Activated CD4-positive, alpha-beta memory T cell treated with anti-CD3 and anti-CD28 coated beads, Interleukin-2, amount 10 ng/mL, durations not matched to agents 7 days and 5 days (primary cell): Measurements from ENCODE around the gene FARP2. TPM values are rescaled to one million over a fixed set of nuclear protein-coding genes. Genes with fewer than 3 reads are reported as not detected.
"Not testable (repeated sequence)": the region's sequence is repeated elsewhere in the genome, so short reads cannot be mapped to it uniquely, and the experiment has no call there.

Experiments used
- CTCF ChIA-PET: fragments of 350-600 bp; sonication (Branson Sonifier 250); formaldehyde crosslinking; loops from one replicate; lab custom pipeline; 2021; ENCODE audit warnings: antibody characterized with exemption, inconsistent platforms; lab: Charles Lee
- POLR2A ChIA-PET: fragments of 350-600 bp; sonication (Branson Sonifier 250); formaldehyde crosslinking; loops from one replicate; lab custom pipeline; 2021; ENCODE audit warnings: antibody characterized with exemption; lab: Charles Lee
- DNase-seq: peaks from one replicate; pipeline ENCODE4 v3.0.0-alpha.2; 2020
- H3K27ac Mint-ChIP-seq: one replicate; pipeline ENCODE4 v1.8.0; 2021; ENCODE audit warnings: mild to moderate bottlenecking, mixed read lengths
- H3K27me3 Mint-ChIP-seq: one replicate; pipeline ENCODE4 v1.8.0; 2021; ENCODE audit warnings: mixed read lengths
- H3K36me3 Mint-ChIP-seq: one replicate; pipeline ENCODE4 v1.8.0; 2021; ENCODE audit warnings: low read depth, mixed read lengths
- H3K4me1 Mint-ChIP-seq: one replicate; pipeline ENCODE4 v1.8.0; 2021; ENCODE audit warnings: mixed read lengths
- H3K4me3 Mint-ChIP-seq: one replicate; pipeline ENCODE4 v1.8.0; 2021; ENCODE audit warnings: mild to moderate bottlenecking, mixed read lengths
- H3K9me3 Mint-ChIP-seq: one replicate; pipeline ENCODE4 v1.8.0; 2021; ENCODE audit warnings: mixed read lengths
- total RNA-seq, 2 experiments: library from RNA; stranded (reverse); gene quantifications; one replicate each; pipeline ENCODE4 v1.2.3, GENCODE V29; 2021

FARP2 gene
- total RNA-seq, 2 experiments from 2014 or later, result 14.1 to 15.0 TPM

DNA sequence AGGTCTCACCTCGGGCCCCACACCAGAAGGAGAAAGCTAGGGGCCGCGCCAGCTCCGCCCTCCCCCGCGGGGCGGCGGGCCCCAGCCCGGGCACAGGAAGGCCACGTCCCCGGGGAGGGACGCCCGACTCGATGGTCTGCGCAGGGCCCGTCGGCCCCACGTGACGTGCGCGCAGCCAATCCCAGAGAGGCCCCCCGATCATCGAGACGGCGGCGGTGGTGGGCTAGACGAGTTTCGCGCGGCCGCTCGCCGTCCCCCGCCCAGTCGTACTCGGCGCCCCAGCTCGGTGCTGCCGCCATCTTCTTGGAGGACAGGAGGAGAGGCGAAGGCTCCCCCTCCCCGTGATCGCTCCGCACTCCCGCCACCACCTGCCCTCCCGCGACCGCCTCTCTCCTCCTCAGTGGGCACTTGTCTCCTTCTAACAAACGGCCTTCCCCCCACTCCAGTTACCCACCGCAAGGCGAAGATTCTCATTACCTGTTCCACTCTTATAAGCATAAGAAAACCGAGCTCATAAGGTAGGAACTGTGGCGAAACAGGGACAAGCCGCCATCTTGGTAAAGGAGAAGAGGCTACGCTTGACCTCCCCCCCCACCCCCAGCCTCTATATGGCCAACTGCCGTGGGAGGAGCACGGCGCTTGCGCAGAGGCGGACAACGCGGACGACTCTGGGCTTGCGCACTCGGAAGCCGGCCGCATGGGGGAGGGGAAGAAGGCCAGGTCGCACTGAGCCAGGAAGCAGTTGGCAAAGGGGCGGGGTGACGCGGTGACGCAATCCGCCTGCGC lies 40.8 kb upstream of the FARP2 start, which contains the start of gene HDLBP:
TSS of gene HDLBP (minus strand) at position 580 of the 786 bp plus-strand sequence. CDS start 48,803 bp downstream, outside the sequence.
- Mint-ChIP-seq H3K4me3 (peak within 1 kb of the TSS; percentile 100), H3K27me3 (no peaks in the 10 kb centered on the region), H3K4me1 (peaks cover 69% of the 10 kb centered on the region), H3K9me3 (no peaks in the 10 kb centered on the region), H3K27ac (peak within 1 kb of the TSS; percentile 100), H3K36me3 (peaks cover 37% of the 10 kb centered on the region)
- ChIA-PET POLR2A (interaction anchor here (0.6 to 4.1 kb wide), 41 partner anchors 9 to 754 kb away, joined by 3 to 52 read pairs (median 4); partner anchors contain the start of genes ATG4B, D2HGDH, DTYMK and ING5), CTCF (interaction anchor here (1.0 to 1.7 kb wide), 4 partner anchors 23 to 387 kb away, joined by 3 read pairs; partner anchors contain the start of gene ING5)
- peak; percentile 100 for DNase-seq

DNA sequence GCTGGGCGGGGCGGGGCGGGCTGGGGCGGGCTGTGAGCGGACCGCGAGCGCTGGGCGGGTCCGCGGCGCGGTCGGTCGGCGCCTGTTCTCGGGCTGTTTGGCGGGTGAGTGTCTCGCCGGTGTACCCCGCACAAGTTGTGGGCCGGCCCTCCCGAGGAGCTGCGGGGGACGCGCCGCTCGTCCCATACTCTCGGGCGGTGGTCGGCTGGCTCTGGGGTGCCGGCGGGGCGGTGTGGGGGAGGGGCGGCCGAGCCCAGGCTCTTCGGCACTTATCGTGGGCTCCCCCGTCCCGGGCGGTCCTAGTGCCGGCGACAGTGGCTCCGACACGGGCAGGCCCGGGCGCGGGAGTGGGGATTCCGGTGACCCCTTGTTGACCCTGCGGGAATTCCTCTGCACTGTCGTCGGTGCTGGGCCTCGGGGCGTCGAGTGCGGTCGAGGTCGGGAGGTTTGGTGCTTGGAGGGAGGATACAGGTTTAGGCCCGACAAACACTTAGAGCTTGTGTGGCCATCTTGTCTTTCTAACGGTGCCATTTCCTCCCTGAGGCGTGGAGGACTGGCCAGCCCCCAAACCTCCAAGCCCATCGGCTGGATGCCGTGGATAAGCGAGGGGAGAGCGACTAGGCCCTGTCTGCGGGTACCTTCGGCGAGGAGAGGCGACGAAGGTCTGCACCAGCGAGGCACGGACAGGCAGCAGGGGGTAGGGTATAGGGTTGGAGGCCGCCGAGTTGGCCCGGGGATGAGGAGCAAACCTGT lies 40.0 kb upstream of the FARP2 start, which contains the start of gene SEPTIN2:
TSS of gene SEPTIN2 (plus strand) at position 47 of the 753 bp plus-strand sequence. CDS start 8,308 bp downstream, outside the sequence.
- CTCF ChIA-PET, result interaction anchor here (0.9 to 1.7 kb wide), 4 partner anchors 27 to 750 kb away, joined by 3 read pairs; partner anchors contain the start of gene ING5

GRCh38 chr2:241316825-241317224 lies 39.3 kb upstream of the FARP2 start:
- no peaks in the 10 kb centered on the region for H3K27me3 Mint-ChIP-seq
- CTCF ChIA-PET, result interaction anchor here (0.9 to 1.7 kb wide), 2 partner anchors 385 to 751 kb away, joined by 3 read pairs; partner anchors contain the start of gene ING5
- H3K4me1 Mint-ChIP-seq, result peaks cover 70% of the 10 kb centered on the region
- no peaks in the 10 kb centered on the region for H3K9me3 Mint-ChIP-seq
- peak overlapping the region; percentile 100 for H3K27ac Mint-ChIP-seq
- H3K4me3 Mint-ChIP-seq, result peak overlapping the region; percentile 100
- POLR2A ChIA-PET, result interaction anchor here (0.6 to 4.1 kb wide), 22 partner anchors 8 to 695 kb away, joined by 3 to 52 read pairs (median 5); partner anchors contain the start of genes DTYMK, ING5 and MTERF4
- H3K36me3 Mint-ChIP-seq, result peaks cover 50% of the 10 kb centered on the region
- no peak for DNase-seq

More for the DNA sequence above, 40.0 kb upstream of the FARP2 start, which contains the start of gene SEPTIN2:
- DNase-seq, result peak; percentile 83
- POLR2A ChIA-PET, result interaction anchor here (0.6 to 4.1 kb wide), 30 partner anchors 9 to 694 kb away, joined by 3 to 52 read pairs (median 4); partner anchors contain the start of genes DTYMK, ING5, MTERF4 and RTP5
- H3K36me3 Mint-ChIP-seq, result peaks cover 43% of the 10 kb centered on the region
- no peaks in the 10 kb centered on the region for H3K27me3 Mint-ChIP-seq
- H3K4me3 Mint-ChIP-seq, result peak within 1 kb of the TSS; percentile 100
- peak within 1 kb of the TSS; percentile 100 for H3K27ac Mint-ChIP-seq
- peaks cover 70% of the 10 kb centered on the region for H3K4me1 Mint-ChIP-seq
- no peaks in the 10 kb centered on the region for H3K9me3 Mint-ChIP-seq

- no peak for DNase-seq
- H3K27me3 Mint-ChIP-seq, result no peaks in the 10 kb centered on the region
- H3K4me3 Mint-ChIP-seq, result peak overlapping the region; percentile 100
- peak overlapping the region; percentile 100 for H3K27ac Mint-ChIP-seq
- ChIA-PET POLR2A (interaction anchor here (0.6 to 4.1 kb wide), 7 partner anchors 7 to 382 kb away, joined by 3 to 52 read pairs (median 17); no protein-coding TSS in a partner anchor), CTCF (no interaction called here)
- peaks cover 68% of the 10 kb centered on the region for H3K4me1 Mint-ChIP-seq
- peaks cover 52% of the 10 kb centered on the region for H3K36me3 Mint-ChIP-seq
- no peaks in the 10 kb centered on the region for H3K9me3 Mint-ChIP-seq
These were observed 38.7 kb upstream of the FARP2 start for GRCh38 chr2:241317391-241317790.

GRCh38 chr2:241318830-241319229 lies 37.3 kb upstream of the FARP2 start:
- peak overlapping the region; percentile 100 for H3K4me3 Mint-ChIP-seq
- H3K9me3 Mint-ChIP-seq, H3K27ac Mint-ChIP-seq, CTCF ChIA-PET, DNase-seq, H3K27me3 Mint-ChIP-seq: not testable (repeated sequence)
- POLR2A ChIA-PET, result interaction anchor here (0.8 to 1.7 kb wide), 4 partner anchors 11 to 753 kb away, joined by 3 read pairs; no protein-coding TSS in a partner anchor
- H3K36me3 Mint-ChIP-seq, result peaks cover 60% of the 10 kb centered on the region
- peaks cover 62% of the 10 kb centered on the region for H3K4me1 Mint-ChIP-seq

DNA sequence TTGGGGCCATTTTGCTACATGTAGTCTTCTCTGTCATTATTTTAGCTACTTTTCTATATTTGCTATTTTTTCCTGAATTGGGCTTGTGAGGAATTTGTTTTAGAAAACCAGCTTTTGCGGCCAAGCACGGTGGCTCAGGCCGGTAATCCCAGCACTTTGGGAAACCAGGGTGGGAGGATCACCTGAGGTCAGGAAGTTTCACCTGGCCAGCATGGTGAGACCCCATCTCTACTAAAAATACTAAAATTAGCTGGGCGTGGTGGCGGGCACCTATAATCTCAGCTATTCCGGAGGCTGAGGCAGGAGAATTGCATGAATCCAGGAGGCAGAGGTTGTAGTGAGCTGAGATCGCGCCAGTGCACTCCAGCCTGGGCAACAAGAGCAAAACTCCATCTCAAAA lies 35.7 kb upstream of the FARP2 start:
- ChIA-PET CTCF (no interaction called here), POLR2A (no interaction called here)
- Mint-ChIP-seq H3K36me3 (peaks cover 70% of the 10 kb centered on the region), H3K27me3 (no peaks in the 10 kb centered on the region), H3K27ac (no peak overlapping the region), H3K9me3 (no peaks in the 10 kb centered on the region), H3K4me1 (peaks cover 70% of the 10 kb centered on the region), H3K4me3 (no peak overlapping the region)
- no peak for DNase-seq

- H3K27me3 Mint-ChIP-seq, result no peaks in the 10 kb centered on the region
- ChIA-PET CTCF (no interaction called here), POLR2A (no interaction called here)
- H3K4me3 Mint-ChIP-seq, result no peak overlapping the region
- DNase-seq, result no peak
- H3K27ac Mint-ChIP-seq, result peak overlapping the region; percentile 66
- no peaks in the 10 kb centered on the region for H3K9me3 Mint-ChIP-seq
- peaks cover 72% of the 10 kb centered on the region for H3K36me3 Mint-ChIP-seq
- H3K4me1 Mint-ChIP-seq, result peaks cover 70% of the 10 kb centered on the region
These were observed 35.1 kb upstream of the FARP2 start for GRCh38 chr2:241321033-241321432.

- no peaks in the 10 kb centered on the region for H3K9me3 Mint-ChIP-seq
- H3K36me3 Mint-ChIP-seq, result peaks cover 70% of the 10 kb centered on the region
- ChIA-PET POLR2A (interaction anchor here (0.6 to 0.8 kb wide), 2 partner anchors 8 to 11 kb away, joined by 3 read pairs; no protein-coding TSS in a partner anchor), CTCF (no interaction called here)
- no peak for DNase-seq
- no peak overlapping the region for H3K4me3 Mint-ChIP-seq
- H3K27ac Mint-ChIP-seq, result no peak overlapping the region
- no peaks in the 10 kb centered on the region for H3K27me3 Mint-ChIP-seq
- H3K4me1 Mint-ChIP-seq, result peaks cover 70% of the 10 kb centered on the region
These were observed 34.2 kb upstream of the FARP2 start for GRCh38 chr2:241321886-241322285.

DNA sequence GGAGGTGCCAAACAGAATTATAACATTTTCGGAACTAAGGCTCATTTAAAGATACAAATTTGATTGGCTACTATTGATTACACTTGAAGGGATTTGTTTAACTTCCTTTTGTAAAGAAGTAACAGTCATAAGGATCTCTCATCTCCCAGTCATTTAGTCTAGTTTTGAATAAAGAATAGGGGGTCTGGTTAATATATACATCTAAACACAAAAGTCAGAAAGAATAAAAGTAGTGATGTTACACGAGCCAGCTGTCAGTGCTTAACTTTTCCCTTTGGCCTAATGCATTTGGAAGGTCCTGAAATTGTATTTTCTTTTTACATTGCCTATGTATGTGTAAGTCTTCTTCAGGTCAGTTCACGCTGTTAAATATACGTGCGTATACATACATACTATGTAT lies 32.3 kb upstream of the FARP2 start:
- DNase-seq, result no peak
- H3K27ac Mint-ChIP-seq, result no peak overlapping the region
- H3K4me1 Mint-ChIP-seq, result peaks cover 53% of the 10 kb centered on the region
- POLR2A ChIA-PET, result interaction anchor here (2.3 kb wide), 1 partner anchor 8 kb away, joined by 17 read pairs; the partner anchor contains the start of genes HDLBP and SEPTIN2
- no peaks in the 10 kb centered on the region for H3K9me3 Mint-ChIP-seq
- CTCF ChIA-PET, result no interaction called here
- H3K27me3 Mint-ChIP-seq, result no peaks in the 10 kb centered on the region
- H3K36me3 Mint-ChIP-seq, result peaks cover 67% of the 10 kb centered on the region
- H3K4me3 Mint-ChIP-seq, result no peak overlapping the region

DNA sequence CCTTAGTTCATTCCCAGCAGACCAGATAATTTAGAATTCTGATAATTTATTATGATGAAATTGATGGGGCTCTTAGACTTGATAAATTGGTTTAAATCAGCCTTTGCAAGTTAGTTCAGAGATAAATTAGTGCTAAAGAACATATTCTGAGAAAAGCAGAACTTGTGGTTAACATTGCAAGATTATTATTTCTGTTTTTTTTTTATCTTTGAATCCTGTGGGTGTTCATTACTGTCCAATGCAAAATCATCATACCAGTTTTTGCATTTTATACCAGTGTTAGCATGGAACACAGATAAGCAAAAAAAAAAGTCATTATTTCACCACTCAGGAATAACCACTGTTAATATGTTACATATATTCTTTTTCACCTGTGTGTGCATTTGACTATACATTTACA lies 31.3 kb upstream of the FARP2 start:
- no peak overlapping the region for H3K27ac Mint-ChIP-seq
- ChIA-PET CTCF (no interaction called here), POLR2A (interaction anchor here (2.3 kb wide), 1 partner anchor 9 kb away, joined by 17 read pairs; the partner anchor contains the start of genes HDLBP and SEPTIN2)
- no peak overlapping the region for H3K4me3 Mint-ChIP-seq
- peaks cover 44% of the 10 kb centered on the region for H3K4me1 Mint-ChIP-seq
- no peaks in the 10 kb centered on the region for H3K27me3 Mint-ChIP-seq
- H3K36me3 Mint-ChIP-seq, result peaks cover 69% of the 10 kb centered on the region
- H3K9me3 Mint-ChIP-seq, result no peaks in the 10 kb centered on the region
- no peak for DNase-seq

GRCh38 chr2:241325257-241325656 lies 30.8 kb upstream of the FARP2 start:
- no peaks in the 10 kb centered on the region for H3K9me3 Mint-ChIP-seq
- CTCF ChIA-PET, result no interaction called here

More at GRCh38 chr2:241325257-241325656, 30.8 kb upstream of the FARP2 start:
- POLR2A ChIA-PET, result interaction anchor here (2.3 kb wide), 1 partner anchor 9 kb away, joined by 17 read pairs; the partner anchor contains the start of genes HDLBP and SEPTIN2
- H3K27me3 Mint-ChIP-seq, result no peaks in the 10 kb centered on the region
- no peak overlapping the region for H3K4me3 Mint-ChIP-seq
- peaks cover 69% of the 10 kb centered on the region for H3K36me3 Mint-ChIP-seq
- no peak overlapping the region for H3K27ac Mint-ChIP-seq
- H3K4me1 Mint-ChIP-seq, result peaks cover 39% of the 10 kb centered on the region
- DNase-seq, result no peak
